Fibroblast of lung (primary cell): ENCODE results near the gene GRK3. TPM values are rescaled to one million over a fixed set of nuclear protein-coding genes. Genes with fewer than 3 reads are reported as not detected.
"Not testable (repeated sequence)": the region's sequence is repeated elsewhere in the genome, so short reads cannot be mapped to it uniquely, and the experiment has no call there.

Experiments
- DNase-seq, 2 donors: peaks; one replicate each; pipeline versions ENCODE4 v3.0.0 to v3.0.0-alpha.2; 2010; ENCODE audit warnings: low read depth in 2 of 2
- H2AFZ ChIP-seq: 2 replicates; pipeline ENCODE4 v1.5.1; 2012; ENCODE audit warnings: low read length, control low read depth, inconsistent platforms
- H3K27ac ChIP-seq: 2 replicates; pipeline ENCODE4 v1.5.1; 2011; ENCODE audit warnings: low read length, control low read depth; ENCODE audit not compliant: insufficient read depth
- H3K27me3 ChIP-seq: 2 replicates; pipeline ENCODE4 v1.5.1; 2011; ENCODE audit warnings: mild to moderate bottlenecking, low read length; ENCODE audit not compliant: control insufficient read depth, insufficient read depth
- H3K36me3 ChIP-seq: 2 replicates; pipeline ENCODE4 v1.5.1; 2011; ENCODE audit warnings: low read length; ENCODE audit not compliant: control insufficient read depth, insufficient read depth
- H3K4me1 ChIP-seq: 2 replicates; pipeline ENCODE4 v1.5.1; 2011; ENCODE audit warnings: low read length; ENCODE audit not compliant: control insufficient read depth, insufficient read depth; ENCODE audit errors: extremely low read depth
- H3K4me2 ChIP-seq: 2 replicates; pipeline ENCODE4 v1.5.1; 2011; ENCODE audit warnings: low read length, control low read depth; ENCODE audit not compliant: insufficient read depth; ENCODE audit errors: extremely low read depth
- H3K4me3 ChIP-seq, 4 experiments: fragments of 200-600 bp in 1 of 4; sonication (generic) in 1 of 4; replicated peaks in 1 of 4; 2 replicates each; pipeline ENCODE4 v1.5.1; 2011 to 2016; ENCODE audit warnings: low read length in 4 of 4, low read depth in 3 of 4, mild to moderate bottlenecking in 3 of 4, control low read depth in 2 of 4, inconsistent platforms in 1 of 4, mixed read lengths in 1 of 4; ENCODE audit not compliant: insufficient read depth in 1 of 4; ENCODE audit errors: control extremely low read depth in 1 of 4
- H3K79me2 ChIP-seq: 2 replicates; pipeline ENCODE4 v1.5.1; 2012; ENCODE audit warnings: mild to moderate bottlenecking, low read length, inconsistent platforms; ENCODE audit not compliant: control insufficient read depth, insufficient read depth
- H3K9ac ChIP-seq: 2 replicates; pipeline ENCODE4 v1.5.1; 2011; ENCODE audit warnings: mild to moderate bottlenecking, low read length, control low read depth; ENCODE audit not compliant: insufficient read depth
- H3K9me3 ChIP-seq: 2 replicates; pipeline ENCODE4 v1.5.1; 2012; ENCODE audit warnings: low read depth, low read length; ENCODE audit not compliant: control insufficient read depth, insufficient read depth
- H4K20me1 ChIP-seq: 2 replicates; pipeline ENCODE4 v1.5.1; 2011; ENCODE audit warnings: low read length; ENCODE audit not compliant: control insufficient read depth, insufficient read depth; ENCODE audit errors: extremely low read depth
- EZH2 ChIP-seq: IDR thresholded peaks from 2 replicates; pipeline ENCODE4 v1.5.1; 2012; ENCODE audit warnings: low read length, control low read depth, mild to moderate bottlenecking; ENCODE audit errors: missing control alignments
- polyA plus RNA-seq, 2 donors: library from polyadenylated mRNA; depleted of rRNA in 1 of 2; stranded (reverse) in 1 of 2; unstranded in 1 of 2; fragments of >200 nt; gene quantifications; 2 replicates each; pipeline ENCODE4 v1.2.1, GENCODE V29; 2011 to 2012; ENCODE audit warnings: missing spikeins in 1 of 2
- total RNA-seq: library from RNA; depleted of rRNA; stranded (reverse); fragments of >200 nt; gene quantifications from 2 replicates; pipeline ENCODE4 v1.2.1, GENCODE V29; 2014
- TF ChIP-seq, protein P1 (sequence below), 2 donors: IDR thresholded peaks in 1 of 2; conservative IDR thresholded peaks in 1 of 2; 1 replicate in 1 of 2; 2 replicates in 1 of 2; pipeline ENCODE4 v1.5.1; 2011 to 2012; ENCODE audit warnings: low read length in 2 of 2, control low read depth in 1 of 2, inconsistent platforms in 1 of 2, low read depth in 1 of 2, mild to moderate bottlenecking in 1 of 2

GRK3 gene
- total and polyA plus RNA-seq, 2 donors (not counting 1 experiment from before 2014, with no cell fraction given), result 1.6 to 1.7 TPM

DNA sequence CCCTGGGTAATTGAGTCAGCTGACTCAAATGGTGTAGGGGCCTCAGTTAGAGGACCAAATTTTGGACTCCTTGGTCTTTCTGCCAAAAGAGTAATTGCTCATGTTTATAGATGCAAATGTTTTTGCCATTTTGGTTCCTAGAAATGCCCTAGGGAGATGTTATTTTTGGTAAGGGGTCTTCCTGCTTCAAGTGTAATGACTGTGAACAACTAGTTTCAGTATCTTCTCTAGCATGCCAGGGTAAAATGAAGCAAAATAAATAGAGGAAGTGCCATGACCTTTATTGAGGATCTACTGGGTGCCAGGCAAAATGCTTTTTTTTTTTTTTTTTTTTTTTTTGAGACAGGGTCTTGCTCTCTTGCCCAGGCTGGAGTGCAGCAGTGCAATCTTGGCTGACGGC lies 2.5 kb upstream of the GRK3 start:
- H3K27ac ChIP-seq, H3K4me3 ChIP-seq, H3K27me3 ChIP-seq, H2AFZ ChIP-seq, H3K79me2 ChIP-seq, H3K36me3 ChIP-seq, H3K9ac ChIP-seq, H4K20me1 ChIP-seq, DNase-seq, H3K9me3 ChIP-seq, H3K4me2 ChIP-seq, H3K4me1 ChIP-seq: not testable (repeated sequence)

GRCh38 chr22:25562966-25563760 lies 1.3 kb upstream of the GRK3 start:
- not testable (repeated sequence) for H3K9me3 ChIP-seq, H3K4me2 ChIP-seq, H3K36me3 ChIP-seq, H3K4me1 ChIP-seq, H3K9ac ChIP-seq, H3K27ac ChIP-seq, H3K27me3 ChIP-seq, H2AFZ ChIP-seq, DNase-seq, H3K79me2 ChIP-seq, H4K20me1 ChIP-seq
- peak overlapping the region in 1 of 4 experiments; percentile 52 for H3K4me3 ChIP-seq

GRCh38 chr22:25563761-25564319 lies 635 bp upstream of the GRK3 start:
- no peak for DNase-seq
- no peaks in the 10 kb centered on the region for H4K20me1 ChIP-seq
- H3K4me2 ChIP-seq, result peak overlapping the region; percentile 65
- H3K36me3 ChIP-seq, result no peaks in the 10 kb centered on the region
- no peaks in the 10 kb centered on the region for H3K9me3 ChIP-seq
- no peaks in the 10 kb centered on the region for H3K79me2 ChIP-seq
- peaks cover 3% of the 10 kb centered on the region for H3K4me1 ChIP-seq
- peaks cover 5% of the 10 kb centered on the region for H3K27me3 ChIP-seq
- peak overlapping the region; percentile 30 for H2AFZ ChIP-seq
- peak overlapping the region; percentile 7 to 52 (median 32) for H3K4me3 ChIP-seq
- no peak overlapping the region for H3K9ac ChIP-seq
- no peak overlapping the region for H3K27ac ChIP-seq
- TF ChIP-seq, protein P1, sequence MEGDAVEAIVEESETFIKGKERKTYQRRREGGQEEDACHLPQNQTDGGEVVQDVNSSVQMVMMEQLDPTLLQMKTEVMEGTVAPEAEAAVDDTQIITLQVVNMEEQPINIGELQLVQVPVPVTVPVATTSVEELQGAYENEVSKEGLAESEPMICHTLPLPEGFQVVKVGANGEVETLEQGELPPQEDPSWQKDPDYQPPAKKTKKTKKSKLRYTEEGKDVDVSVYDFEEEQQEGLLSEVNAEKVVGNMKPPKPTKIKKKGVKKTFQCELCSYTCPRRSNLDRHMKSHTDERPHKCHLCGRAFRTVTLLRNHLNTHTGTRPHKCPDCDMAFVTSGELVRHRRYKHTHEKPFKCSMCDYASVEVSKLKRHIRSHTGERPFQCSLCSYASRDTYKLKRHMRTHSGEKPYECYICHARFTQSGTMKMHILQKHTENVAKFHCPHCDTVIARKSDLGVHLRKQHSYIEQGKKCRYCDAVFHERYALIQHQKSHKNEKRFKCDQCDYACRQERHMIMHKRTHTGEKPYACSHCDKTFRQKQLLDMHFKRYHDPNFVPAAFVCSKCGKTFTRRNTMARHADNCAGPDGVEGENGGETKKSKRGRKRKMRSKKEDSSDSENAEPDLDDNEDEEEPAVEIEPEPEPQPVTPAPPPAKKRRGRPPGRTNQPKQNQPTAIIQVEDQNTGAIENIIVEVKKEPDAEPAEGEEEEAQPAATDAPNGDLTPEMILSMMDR (conservative IDR thresholded peaks at IDR 0.05 in 1 of 2, IDR thresholded peaks at IDR 0.05 in 1 of 2; ENCODE audit: low read depth in 1 of 2, low read length in 2 of 2), result no peak
- TF ChIP-seq EZH2, result no peak
